Activated CD4-positive, alpha-beta T cell treated with anti-CD3 and anti-CD28 coated beads, Interleukin-2, Interleukin-4, amounts not matched to agents 100 ng/mL and 50 ng/mL, durations not matched to agents 16 hours and 8 hours (primary cell): ENCODE data around the gene TLN1.

ENCODE experiments used
- DNase-seq: peaks from one replicate; pipeline ENCODE4 v3.0.0-alpha.2; 2020; ENCODE audit warnings: low spot score

TLN1 gene

GRCh38 chr9:35755071-35755470, 23.1 kb upstream of the TLN1 start:
- no peak for DNase-seq

GRCh38 chr9:35754264-35754663, 22.3 kb upstream of the TLN1 start, which contains the start of gene MSMP:
TSS of gene MSMP (minus strand) at chr9:35754276. CDS start at chr9:35754129, 147 bp downstream.
- DNase-seq: no peak

DNA sequence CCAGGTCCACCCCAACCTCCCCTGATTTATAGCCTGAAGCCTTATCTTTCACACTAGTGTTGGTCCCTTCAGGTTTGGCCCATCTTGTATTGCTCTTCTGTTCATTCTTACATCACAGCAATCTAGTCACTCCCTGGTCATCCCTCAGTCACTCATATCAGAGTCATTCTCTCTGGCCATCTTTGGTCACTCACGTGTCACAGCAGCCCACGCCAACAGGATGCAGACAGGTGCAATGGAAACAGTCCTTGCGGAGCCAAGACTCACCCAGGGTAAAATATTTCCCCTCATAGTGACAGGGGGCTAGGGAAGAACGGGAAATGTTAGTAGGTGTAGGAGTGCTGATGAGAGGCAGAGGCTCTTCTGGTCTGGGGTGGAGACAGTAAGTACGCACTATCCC, 21.5 kb upstream of the TLN1 start:
- DNase-seq: no peak

GRCh38 chr9:35750256-35750531, 18.2 kb upstream of the TLN1 start:
- no peak for DNase-seq

DNA sequence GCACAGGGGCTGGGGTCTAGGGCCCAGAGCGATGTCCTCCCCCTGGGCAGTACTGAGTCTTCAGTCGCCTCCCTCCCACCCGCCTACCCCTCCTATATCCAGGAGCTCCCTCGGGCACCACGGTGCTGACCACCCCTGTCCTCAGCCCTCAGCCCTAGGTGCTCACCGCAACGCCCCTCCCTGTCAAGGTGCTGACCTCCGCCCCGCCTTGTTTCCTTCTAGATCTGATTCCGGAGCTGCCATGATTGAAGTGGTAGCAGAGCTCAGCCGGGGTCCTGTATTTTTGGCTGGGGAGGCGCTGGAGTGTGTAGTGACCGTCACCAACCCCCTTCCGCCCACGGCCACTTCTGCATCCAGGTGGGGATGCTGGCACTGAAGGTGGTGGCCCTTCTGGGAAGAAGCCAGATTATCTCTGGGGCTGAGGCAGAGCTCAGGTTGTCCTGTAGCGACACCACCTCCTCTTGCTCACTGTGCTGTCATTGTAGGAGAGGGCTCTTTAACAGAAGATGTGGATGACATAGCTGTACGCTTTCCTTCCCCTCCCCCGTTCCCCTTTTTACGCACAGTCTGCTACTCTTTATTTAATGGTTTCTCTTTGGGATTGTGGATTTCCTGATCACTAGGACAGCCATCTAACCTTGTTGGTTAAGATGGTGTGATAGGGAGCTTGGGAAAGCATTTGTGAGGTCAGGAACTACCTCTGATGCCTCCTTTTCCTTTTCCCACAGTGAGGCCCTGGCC, 17.7 kb upstream of the TLN1 start:
- peak; percentile 39 for DNase-seq

GRCh38 chr9:35748858-35749514, 17.0 kb upstream of the TLN1 start, which contains the start of the genes GBA2 and RGP1:
TSS of gene GBA2 (minus strand) at chr9:35749228. CDS start at chr9:35748704, 524 bp downstream.
TSS of gene RGP1 (plus strand) at chr9:35749287. CDS start at chr9:35749756, 469 bp downstream.
- peak; percentile 69 for DNase-seq

GRCh38 chr9:35748242-35748857, 16.4 kb upstream of the TLN1 start:
- no peak for DNase-seq

GRCh38 chr9:35746583-35746982, 14.6 kb upstream of the TLN1 start:
- DNase-seq: no peak

DNA sequence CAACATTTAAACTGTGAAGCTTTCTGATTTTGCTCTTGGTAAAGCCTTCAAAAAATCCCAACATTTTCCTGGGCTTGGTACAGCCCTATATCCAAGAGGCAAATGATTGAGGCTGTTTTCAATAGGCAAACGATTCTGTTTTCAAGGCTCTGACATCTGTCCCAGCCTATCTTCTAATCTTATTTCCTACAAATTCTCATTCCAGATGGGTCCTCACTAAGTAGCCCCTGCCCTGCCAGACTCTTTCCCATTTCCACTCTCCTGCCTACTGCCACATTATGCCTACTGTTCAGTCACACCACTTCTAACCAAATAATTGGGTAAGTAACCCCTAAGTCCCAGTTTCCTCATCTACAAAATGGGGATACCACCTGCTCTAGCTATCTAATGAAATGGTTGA, 13.6 kb upstream of the TLN1 start:
- no peak for DNase-seq

GRCh38 chr9:35743880-35744518, 12.0 kb upstream of the TLN1 start:
- no peak for DNase-seq

DNA sequence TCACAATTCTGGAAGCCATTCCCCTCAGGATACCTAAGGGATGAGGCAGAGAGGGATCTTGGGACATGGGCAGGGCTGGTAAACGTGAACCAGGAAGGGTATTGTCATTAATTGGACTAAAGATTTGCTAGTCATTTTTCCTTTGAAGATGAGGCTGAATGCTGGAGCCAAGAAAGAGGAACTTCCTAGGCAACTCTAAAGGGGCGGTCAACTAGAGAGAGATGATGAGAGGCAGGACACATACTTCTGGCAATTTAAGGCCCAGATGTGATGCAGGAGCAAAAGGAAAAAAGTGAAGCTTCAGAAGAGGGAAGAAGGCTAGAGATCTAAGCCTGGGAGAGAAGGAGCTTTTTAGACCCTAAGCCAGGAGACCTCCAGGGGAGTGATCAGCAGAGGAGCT, 11.5 kb upstream of the TLN1 start:
- DNase-seq: no peak

- no peak for DNase-seq
These were observed 9.7 kb upstream of the TLN1 start for GRCh38 chr9:35741740-35742139.

- no peak for DNase-seq
These were observed 8.2 kb upstream of the TLN1 start for GRCh38 chr9:35740243-35740642.

GRCh38 chr9:35738924-35739323, 6.9 kb upstream of the TLN1 start:
- DNase-seq: no peak

DNA sequence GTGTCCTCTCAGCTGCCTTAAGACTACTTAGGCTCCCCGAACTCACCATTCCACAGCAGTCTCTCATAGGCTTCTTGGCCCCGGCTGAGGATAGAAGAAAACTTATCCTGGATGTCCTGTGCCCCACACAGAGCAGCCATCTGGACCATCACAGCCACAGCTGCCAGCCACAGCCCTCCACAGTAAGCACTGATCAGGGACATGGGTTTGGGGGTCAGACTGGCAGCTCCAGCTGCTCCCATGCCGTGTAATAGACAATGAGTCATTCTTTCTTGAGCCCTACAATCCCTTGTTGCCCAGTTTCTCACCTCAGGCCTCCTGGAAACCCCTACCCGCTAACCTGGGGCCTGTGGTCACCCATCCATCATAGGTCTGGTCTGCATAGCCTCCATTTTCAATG, 6.2 kb upstream of the TLN1 start:
- DNase-seq: no peak

DNA sequence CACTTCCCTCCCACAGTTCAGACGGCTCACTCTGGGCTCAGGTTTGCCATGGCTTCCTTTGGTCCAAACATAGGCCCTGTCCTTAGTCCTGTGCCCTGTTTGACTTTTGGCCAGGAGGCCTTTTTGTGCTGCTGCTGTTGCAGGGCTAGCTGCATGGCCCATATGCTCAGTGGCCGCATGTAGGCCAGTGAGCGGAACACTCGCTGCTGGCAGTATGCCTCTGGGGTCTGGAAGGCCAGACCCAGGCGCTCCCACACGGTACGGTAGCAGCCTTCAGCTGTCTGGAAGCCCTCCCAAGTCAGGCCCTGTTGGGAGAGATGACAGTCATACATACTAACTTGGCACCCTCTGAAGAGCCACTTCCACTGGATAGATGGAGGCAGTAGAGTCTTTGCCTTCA, 5.1 kb upstream of the TLN1 start:
- no peak for DNase-seq

DNA sequence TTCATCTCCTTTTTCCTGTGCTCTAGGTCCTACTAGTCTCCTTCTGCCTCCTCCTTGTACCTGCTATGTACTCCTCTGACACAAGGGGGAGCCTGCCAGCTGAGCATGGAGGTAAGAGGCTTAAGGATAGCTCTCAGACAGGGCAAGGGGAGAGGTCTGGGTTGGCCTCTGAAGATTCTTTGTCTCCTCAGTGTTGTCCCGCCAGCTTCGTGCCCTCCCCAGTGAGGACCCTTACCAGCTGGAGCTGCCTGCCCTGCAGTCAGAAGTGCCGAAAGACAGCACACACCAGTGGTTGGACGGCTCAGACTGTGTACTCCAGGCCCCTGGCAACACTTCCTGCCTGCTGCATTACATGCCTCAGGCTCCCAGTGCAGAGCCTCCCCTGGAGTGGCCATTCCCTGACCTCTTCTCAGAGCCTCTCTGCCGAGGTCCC, 4.2 kb upstream of the TLN1 start:
- peak; percentile 78 for DNase-seq

DNA sequence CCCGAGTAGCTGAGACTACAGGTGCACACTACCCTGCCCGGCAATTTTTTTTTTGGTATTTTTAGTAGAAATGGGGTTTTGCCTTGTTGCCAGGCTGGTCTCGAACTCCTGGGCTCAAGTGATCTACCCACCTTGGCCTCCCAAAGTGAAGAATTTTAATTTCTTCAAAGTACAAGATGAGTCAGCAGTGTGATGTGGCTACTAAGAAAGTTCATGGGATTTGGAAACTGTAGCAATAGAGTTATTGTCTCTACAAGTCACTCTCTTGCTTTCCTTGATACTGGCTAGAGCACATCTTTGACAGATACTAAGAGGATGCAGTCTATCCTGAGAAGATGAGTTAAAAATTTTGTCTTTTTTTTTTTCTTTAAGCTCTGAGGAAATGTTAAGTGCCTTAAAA, 2.1 kb upstream of the TLN1 start:
- no peak for DNase-seq

- no peak for DNase-seq
These were observed 976 bp upstream of the TLN1 start for GRCh38 chr9:35732800-35733541.

GRCh38 chr9:35731415-35732184, 395 bp downstream of the TLN1 start:
- DNase-seq: no peak

- DNase-seq: no peak
These were observed 1.5 kb downstream of the TLN1 start for GRCh38 chr9:35730486-35730854.
